Hematopoietic multipotent progenitor cell treated with erythropoietin and hydrocortisone succinate and interleukin-3 and kit ligand, for 6 days (in vitro differentiated cells): ENCODE data around the gene TMC1.
"Not testable (repeated sequence)": the region's sequence is repeated elsewhere in the genome, so short reads cannot be mapped to it uniquely, and the experiment has no call there.

Experiments
- DNase-seq: peaks from one replicate; pipeline ENCODE4 v3.0.0-alpha.2; 2015

The TMC1 gene

GRCh38 chr9:72779614-72780013, 258.2 kb downstream of the TMC1 start:
- no peak for DNase-seq

- peak; percentile 23 for DNase-seq
Measured at GRCh38 chr9:72786948-72787347, 265.5 kb downstream of the TMC1 start.

GRCh38 chr9:72788966-72789735, 267.7 kb downstream of the TMC1 start:
- DNase-seq, result no peak

GRCh38 chr9:72789885-72790284, 268.5 kb downstream of the TMC1 start:
- DNase-seq, result no peak

DNA sequence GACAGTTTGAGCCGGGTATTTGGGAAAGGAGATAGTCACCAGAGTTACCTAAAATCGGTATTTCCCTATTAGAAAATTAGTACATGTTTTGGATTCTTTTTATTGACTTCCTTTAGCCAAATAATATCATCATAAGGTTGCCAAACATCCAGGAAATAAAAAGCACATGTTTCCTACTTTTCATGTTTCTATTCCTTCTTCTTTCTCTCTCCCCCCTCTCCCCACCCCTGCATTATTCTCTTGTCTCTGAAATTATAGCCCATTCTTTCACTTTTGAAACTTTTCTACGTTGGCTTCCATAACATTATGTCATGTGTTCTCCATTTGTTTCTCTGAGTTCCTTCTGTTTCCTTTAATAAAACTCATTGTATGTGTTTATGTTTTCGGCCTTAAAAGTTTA, 269.6 kb downstream of the TMC1 start:
- DNase-seq, result no peak

GRCh38 chr9:72791436-72791835, 270.0 kb downstream of the TMC1 start:
- no peak for DNase-seq

DNA sequence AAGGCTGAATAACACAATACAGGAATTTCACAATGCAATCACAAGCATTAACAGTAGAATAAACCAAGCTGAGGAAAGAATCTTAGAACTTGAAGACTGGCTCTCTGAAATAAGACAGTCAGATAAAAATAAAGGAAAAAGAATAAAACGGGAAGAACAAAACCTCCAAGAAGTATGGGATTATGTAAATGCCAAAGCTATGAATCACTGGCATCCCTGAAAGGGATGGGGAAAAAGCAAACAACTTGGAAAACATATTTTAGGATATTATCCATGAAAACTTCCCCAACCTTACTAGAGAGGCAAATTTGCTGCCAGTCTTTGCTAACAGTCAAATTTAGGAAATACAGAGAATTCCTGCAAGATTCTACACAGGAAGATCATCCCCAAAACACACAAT, 273.5 kb downstream of the TMC1 start:
- no peak for DNase-seq

DNA sequence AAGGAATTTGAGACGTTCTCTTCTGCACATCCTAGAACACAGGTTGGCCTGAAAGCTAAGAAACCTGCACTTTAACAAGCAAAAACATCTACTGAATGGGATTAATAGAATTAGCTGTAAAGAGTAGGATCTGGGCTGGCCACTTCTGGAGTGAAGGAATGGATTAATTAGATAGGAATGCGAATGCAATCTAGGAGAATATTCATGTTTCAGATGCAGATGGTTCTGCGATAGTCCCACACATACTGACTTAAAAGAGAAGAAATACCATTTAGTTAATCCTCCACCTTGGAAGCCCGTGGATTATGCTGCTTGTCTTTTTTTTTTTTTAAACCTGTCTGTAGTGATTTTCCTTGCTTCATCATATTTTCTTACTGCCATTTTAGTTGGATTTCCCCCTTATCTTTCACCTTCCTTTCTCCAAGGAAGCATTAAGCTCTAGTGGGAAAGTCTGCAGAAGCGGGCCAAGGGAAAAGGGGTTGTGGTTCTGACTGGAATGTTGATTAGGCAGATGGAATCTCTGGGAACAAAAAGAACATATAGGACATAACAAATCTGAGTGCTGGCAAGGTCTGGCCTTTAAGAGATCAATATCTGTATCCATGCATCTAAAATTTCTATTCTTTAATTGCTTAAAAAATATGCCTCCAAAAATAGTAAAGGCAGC, 279.1 kb downstream of the TMC1 start:
- no peak for DNase-seq

DNA sequence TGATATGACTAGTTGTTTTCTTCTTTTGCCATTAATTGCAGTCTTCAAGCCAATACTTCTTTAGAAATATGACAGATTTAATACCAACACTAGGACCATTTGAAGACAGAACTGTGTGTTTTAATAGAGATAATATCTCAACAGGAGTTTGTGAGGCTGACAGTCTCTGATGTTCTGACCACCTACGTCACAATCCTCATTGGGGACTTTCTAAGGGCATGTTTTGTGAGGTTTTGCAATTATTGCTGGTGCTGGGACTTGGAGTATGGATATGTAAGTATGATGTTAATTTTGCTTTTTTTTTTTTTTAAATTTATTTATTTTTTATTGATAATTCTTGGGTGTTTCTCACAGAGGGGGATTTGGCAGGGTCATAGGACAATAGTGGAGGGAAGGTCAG, 283.8 kb downstream of the TMC1 start:
- no peak for DNase-seq

GRCh38 chr9:72806313-72806809, 285.0 kb downstream of the TMC1 start:
- not testable (repeated sequence) for DNase-seq

GRCh38 chr9:72807765-72808445, 286.5 kb downstream of the TMC1 start:
- DNase-seq, result peak; percentile 18

GRCh38 chr9:72808446-72808768, 287.0 kb downstream of the TMC1 start:
- no peak for DNase-seq

DNA sequence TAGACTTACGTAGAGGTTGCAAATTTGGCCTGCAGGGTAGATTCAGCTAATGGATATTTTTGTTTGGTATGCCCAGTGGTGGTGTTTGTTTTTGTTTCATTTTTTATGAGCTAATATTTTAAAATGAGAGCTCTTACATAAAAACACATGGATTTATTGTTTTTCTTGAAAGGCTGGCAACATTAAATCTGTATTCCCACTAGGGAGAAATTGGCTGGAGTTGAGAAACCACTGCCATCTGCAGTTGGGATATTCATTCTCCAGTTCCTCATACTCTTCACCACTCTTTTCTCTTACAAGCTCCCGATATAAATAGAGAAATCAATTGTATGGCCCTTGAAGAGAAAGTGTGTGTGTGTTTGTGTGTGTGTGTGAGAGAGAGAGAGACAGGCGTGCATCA, 288.2 kb downstream of the TMC1 start:
- DNase-seq, result no peak

- DNase-seq, result no peak
Measured at GRCh38 chr9:72812559-72813111, 291.2 kb downstream of the TMC1 start.

DNA sequence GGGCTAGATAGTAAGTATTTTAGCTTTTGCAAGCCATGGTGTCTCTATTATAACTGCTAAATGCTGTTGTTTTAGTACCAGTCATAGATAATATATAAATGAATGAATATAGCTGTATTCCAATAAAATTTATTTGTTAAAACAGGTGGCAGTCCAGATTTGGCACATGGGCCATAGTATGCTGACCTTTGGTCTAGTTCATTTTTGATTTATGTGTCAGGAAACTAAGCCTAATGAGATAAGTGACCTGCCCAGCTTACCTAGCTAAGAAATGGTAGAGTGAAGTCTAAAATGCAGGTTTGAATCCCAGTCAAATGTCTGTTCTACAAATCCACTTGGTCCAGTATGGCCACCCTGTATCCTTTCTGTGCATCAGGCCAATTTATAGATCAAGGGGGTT, 292.1 kb downstream of the TMC1 start:
- DNase-seq, result no peak

GRCh38 chr9:72814083-72814597, 292.7 kb downstream of the TMC1 start:
- DNase-seq, result no peak

DNA sequence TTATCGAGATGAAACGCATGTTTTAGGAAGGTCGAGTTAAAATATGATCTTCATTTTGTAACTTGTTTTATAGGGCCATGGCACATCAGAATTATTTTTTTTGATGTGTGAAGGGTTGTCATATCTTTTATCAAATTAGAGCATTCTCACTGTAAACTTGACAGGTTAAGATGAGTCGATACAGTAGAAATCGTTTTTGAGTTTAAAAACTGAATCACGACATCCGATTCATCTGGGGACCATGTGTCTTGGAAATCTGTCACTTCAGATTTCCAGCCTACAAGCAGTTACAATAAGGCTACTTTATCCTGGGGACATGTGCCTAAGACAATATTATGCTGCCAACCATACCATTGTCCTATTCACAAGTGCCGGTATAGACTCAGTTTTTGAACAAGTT, 295.3 kb downstream of the TMC1 start:
- no peak for DNase-seq

- no peak for DNase-seq
Measured at GRCh38 chr9:72817413-72817812, 296.0 kb downstream of the TMC1 start.

GRCh38 chr9:72818385-72818784, 297.0 kb downstream of the TMC1 start:
- no peak for DNase-seq

DNA sequence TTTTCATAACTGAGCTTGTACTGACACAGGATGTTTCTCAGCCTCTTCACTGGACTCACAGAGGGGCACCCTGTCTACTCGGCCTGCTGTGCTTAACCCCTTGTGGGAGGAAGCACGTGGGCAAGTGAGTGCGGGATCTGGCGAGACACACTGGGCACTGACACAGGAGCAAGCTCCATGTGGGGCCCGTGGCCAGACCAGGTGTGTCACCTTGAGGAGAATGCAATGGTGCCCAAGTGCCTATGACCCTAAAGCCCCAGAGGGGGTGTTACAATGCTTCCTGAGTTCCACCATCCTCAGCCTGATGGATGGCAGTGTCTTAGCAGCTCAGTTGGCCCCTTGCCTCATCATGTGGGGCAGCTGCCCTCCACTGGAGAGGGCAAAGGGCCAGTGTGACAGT, 302.6 kb downstream of the TMC1 start:
- DNase-seq, result no peak

- no peak for DNase-seq
Measured at GRCh38 chr9:72826996-72827949, 305.9 kb downstream of the TMC1 start.
